Neural cell (in vitro differentiated cells): ENCODE data around the gene ARL6IP1. TPM values are rescaled to one million over a fixed set of nuclear protein-coding genes. Genes with fewer than 3 reads are reported as not detected.

Source experiments
- H2AFZ ChIP-seq: fragments of 200-600, 300-800 bp; sonication (generic), shearing (Covaris generic); 2 replicates; pipeline ENCODE4 v1.6.0; 2014; ENCODE audit warnings: low read depth, mild to moderate bottlenecking, antibody characterized with exemption, low read length, moderate library complexity
- H3F3A ChIP-seq: fragments of 200-600 bp; shearing (Covaris generic); 2 replicates; pipeline ENCODE4 v1.6.1; 2016; ENCODE audit warnings: mild to moderate bottlenecking, moderate library complexity, mixed read lengths, antibody characterized with exemption, low read length; ENCODE audit not compliant: insufficient read depth, poor library complexity, severe bottlenecking
- H3K27ac ChIP-seq: fragments of 200-600, 300-800 bp; sonication (generic), shearing (Covaris generic); 2 replicates; pipeline ENCODE4 v1.5.1; 2014; ENCODE audit warnings: mild to moderate bottlenecking, low read length, moderate library complexity
- H3K27me3 ChIP-seq: fragments of 300-800, 200-600 bp; sonication (generic), shearing (Covaris generic); 2 replicates; pipeline ENCODE4 v1.6.0; 2014; ENCODE audit warnings: mild to moderate bottlenecking, low read depth, low read length, moderate library complexity; ENCODE audit not compliant: insufficient read depth
- H3K36me3 ChIP-seq: fragments of 300-800, 200-600 bp; sonication (generic), shearing (Covaris generic); 2 replicates; pipeline ENCODE4 v1.5.1; 2014; ENCODE audit warnings: mild to moderate bottlenecking, antibody characterized with exemption, low read length, moderate library complexity; ENCODE audit not compliant: insufficient read depth
- H3K4me2 ChIP-seq: fragments of 300-800, 200-600 bp; sonication (generic), shearing (Covaris generic); 2 replicates; pipeline ENCODE4 v1.6.0; 2014; ENCODE audit warnings: mild to moderate bottlenecking, low read length
- H3K4me3 ChIP-seq: fragments of 300-800, 200-600 bp; sonication (generic), shearing (Covaris generic); 2 replicates; pipeline ENCODE4 v1.5.1; 2014; ENCODE audit warnings: mild to moderate bottlenecking, low read length, moderate library complexity
- H3K79me2 ChIP-seq: fragments of 200-600 bp; shearing (Covaris generic); replicated peaks from 2 replicates; pipeline ENCODE4 v1.6.0; 2014; ENCODE audit warnings: mild to moderate bottlenecking, low read length, moderate library complexity; ENCODE audit not compliant: insufficient read depth
- H3K9ac ChIP-seq: fragments of 300-800, 200-600 bp; sonication (generic), shearing (Covaris generic); 2 replicates; pipeline ENCODE4 v1.6.1; 2016; ENCODE audit warnings: mild to moderate bottlenecking, low read length, mixed read lengths
- H3K9me2 ChIP-seq: fragments of 200-600 bp; shearing (Covaris generic); 2 replicates; pipeline ENCODE4 v1.6.1; 2016; ENCODE audit warnings: mild to moderate bottlenecking, low read length, mixed read lengths; ENCODE audit not compliant: insufficient read depth
- H3K9me3 ChIP-seq: fragments of 200-600, 300-800 bp; sonication (generic), shearing (Covaris generic); 2 replicates; pipeline ENCODE4 v1.6.1; 2016; ENCODE audit warnings: mild to moderate bottlenecking, mixed run types, low read length, moderate library complexity, mixed read lengths
- H4K20me1 ChIP-seq: fragments of 200-600 bp; shearing (Covaris generic); 2 replicates; pipeline ENCODE4 v1.6.1; 2016; ENCODE audit warnings: mild to moderate bottlenecking, mixed run types; ENCODE audit not compliant: insufficient read depth
- EP300 ChIP-seq: fragments of 450-650 bp; conservative IDR thresholded peaks from 2 replicates; pipeline ENCODE4 v1.6.1; 2014; ENCODE audit warnings: antibody characterized with exemption, mild to moderate bottlenecking, moderate library complexity; ENCODE audit not compliant: poor library complexity, severe bottlenecking
- EZH2 ChIP-seq: fragments of 200-600, 300-800 bp; shearing (Covaris generic), sonication (generic); IDR thresholded peaks from 2 replicates; pipeline ENCODE4 v1.6.1; 2014; ENCODE audit warnings: antibody characterized with exemption, low read length, borderline replicate concordance, mild to moderate bottlenecking; ENCODE audit not compliant: insufficient read depth, poor library complexity, severe bottlenecking
- MXI1 ChIP-seq: fragments of 450-650 bp; conservative IDR thresholded peaks from 2 replicates; pipeline ENCODE4 v1.6.1; 2014; ENCODE audit warnings: antibody characterized with exemption, mild to moderate bottlenecking; ENCODE audit not compliant: poor library complexity, severe bottlenecking
- POLR2AphosphoS5 ChIP-seq: IDR thresholded peaks from 2 replicates; pipeline ENCODE4 v1.6.1; 2012
- RAD21 ChIP-seq: fragments of 450-650 bp; conservative IDR thresholded peaks from 2 replicates; pipeline ENCODE4 v1.6.1; 2014; ENCODE audit warnings: antibody characterized with exemption, mild to moderate bottlenecking, moderate library complexity
- SMC3 ChIP-seq: fragments of 450-650 bp; conservative IDR thresholded peaks from 2 replicates; pipeline ENCODE4 v1.6.1; 2014; ENCODE audit warnings: antibody characterized with exemption, mild to moderate bottlenecking, moderate library complexity; ENCODE audit not compliant: poor library complexity
- TAF1 ChIP-seq: IDR thresholded peaks from 2 replicates; pipeline ENCODE4 v1.6.1; 2012; ENCODE audit warnings: low read depth
- polyA plus RNA-seq: library from polyadenylated mRNA; depleted of rRNA; stranded (reverse); fragments of >200 nt; gene quantifications from 2 replicates; pipeline ENCODE4 v1.2.3, GENCODE V29; 2014
- TF ChIP-seq, protein P1 (sequence below): IDR thresholded peaks from 2 replicates; pipeline ENCODE4 v1.6.1; 2012; ENCODE audit warnings: borderline replicate concordance
- TF ChIP-seq, protein P2 (sequence below): fragments of 450-650 bp; IDR thresholded peaks from 2 replicates; pipeline ENCODE4 v1.5.1; 2014; ENCODE audit warnings: antibody characterized with exemption, mild to moderate bottlenecking, moderate library complexity; ENCODE audit not compliant: poor library complexity, severe bottlenecking

The ARL6IP1 gene
- polyA plus RNA-seq, 1 donor from 2014 or later, result 556 TPM

DNA sequence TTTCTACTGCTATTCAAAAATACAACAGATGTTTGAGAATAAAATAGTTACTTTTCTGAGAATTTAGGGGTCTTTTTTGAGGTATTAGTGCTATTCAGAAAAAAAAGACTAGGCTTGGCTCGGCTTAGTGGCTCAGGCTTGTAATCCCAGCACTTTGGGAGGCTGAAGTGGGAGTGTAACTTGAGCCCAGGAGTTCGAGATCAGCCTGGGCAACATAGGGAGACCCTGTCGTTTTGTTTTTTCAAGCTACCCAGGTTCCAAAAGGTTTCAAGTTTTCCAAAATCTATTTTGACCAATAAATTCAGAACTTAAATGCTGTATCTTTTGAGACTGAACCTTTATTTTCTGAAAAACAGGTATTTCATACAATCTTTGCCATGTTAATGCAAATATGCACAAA lies 3.2 kb upstream of the ARL6IP1 start:
- no peaks in the 10 kb centered on the region for H4K20me1 ChIP-seq
- H3K9me2 ChIP-seq, result no peaks in the 10 kb centered on the region
- no peaks in the 10 kb centered on the region for H3K27me3 ChIP-seq
- no peak overlapping the region for H3K4me3 ChIP-seq
- no peak overlapping the region for H3K9ac ChIP-seq
- no peak overlapping the region for H2AFZ ChIP-seq
- H3K79me2 ChIP-seq, result peaks cover 12% of the 10 kb centered on the region
- no peaks in the 10 kb centered on the region for H3K9me3 ChIP-seq
- H3K4me2 ChIP-seq, result no peak overlapping the region
- no peak overlapping the region for H3K27ac ChIP-seq
- no peak for TF ChIP-seq TAF1
- no peak for TF ChIP-seq MXI1
- TF ChIP-seq SMC3, result no peak
- TF ChIP-seq RAD21, result no peak
- TF ChIP-seq POLR2AphosphoS5, result no peak
- H3F3A ChIP-seq, result no peaks in the 10 kb centered on the region
- H3K36me3 ChIP-seq, result peaks cover 14% of the 10 kb centered on the region

DNA sequence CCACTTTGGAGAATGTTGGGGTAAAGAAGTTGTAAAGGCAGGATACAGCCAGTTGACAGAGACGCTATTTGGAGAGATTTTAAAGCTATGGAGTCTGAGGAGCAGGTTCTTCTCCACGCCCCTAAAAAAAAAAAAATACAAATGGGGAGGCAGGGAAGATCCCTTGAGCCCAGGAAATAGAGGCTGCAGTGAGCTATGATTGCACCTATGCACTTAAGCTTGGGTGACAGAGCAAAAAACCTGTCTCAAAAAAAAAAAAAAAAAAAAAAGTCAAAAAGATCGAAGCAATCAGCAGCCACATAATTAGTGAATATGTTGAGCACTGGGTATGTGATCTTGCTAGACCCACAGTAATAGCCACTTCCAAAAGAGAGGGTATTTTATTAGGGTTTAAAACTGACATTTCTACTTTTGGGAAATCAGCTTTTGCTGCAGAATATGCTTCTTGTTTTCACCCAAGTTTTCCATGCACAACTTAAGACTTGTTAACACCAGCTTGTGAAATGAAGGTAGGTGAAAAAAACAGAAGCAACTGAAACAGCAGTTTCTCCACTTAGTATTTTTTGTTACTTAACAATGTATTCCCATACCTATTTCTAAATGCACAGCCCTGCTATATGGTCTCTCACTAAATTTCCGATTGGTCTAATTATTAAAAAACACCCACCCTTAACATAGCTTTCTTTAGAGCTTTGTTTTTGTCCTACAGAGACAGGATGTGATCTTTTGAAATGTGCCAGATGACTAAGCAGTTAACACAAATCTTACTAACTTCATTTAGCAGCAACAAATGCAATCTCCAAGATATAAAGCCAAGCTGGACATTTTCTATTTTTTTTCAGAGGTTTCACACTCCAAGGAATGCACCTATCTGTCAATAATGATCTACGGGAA lies 2.5 kb upstream of the ARL6IP1 start:
- TF ChIP-seq RAD21, result no peak
- TF ChIP-seq POLR2AphosphoS5, result no peak
- no peak overlapping the region for H3K27ac ChIP-seq

DNA sequence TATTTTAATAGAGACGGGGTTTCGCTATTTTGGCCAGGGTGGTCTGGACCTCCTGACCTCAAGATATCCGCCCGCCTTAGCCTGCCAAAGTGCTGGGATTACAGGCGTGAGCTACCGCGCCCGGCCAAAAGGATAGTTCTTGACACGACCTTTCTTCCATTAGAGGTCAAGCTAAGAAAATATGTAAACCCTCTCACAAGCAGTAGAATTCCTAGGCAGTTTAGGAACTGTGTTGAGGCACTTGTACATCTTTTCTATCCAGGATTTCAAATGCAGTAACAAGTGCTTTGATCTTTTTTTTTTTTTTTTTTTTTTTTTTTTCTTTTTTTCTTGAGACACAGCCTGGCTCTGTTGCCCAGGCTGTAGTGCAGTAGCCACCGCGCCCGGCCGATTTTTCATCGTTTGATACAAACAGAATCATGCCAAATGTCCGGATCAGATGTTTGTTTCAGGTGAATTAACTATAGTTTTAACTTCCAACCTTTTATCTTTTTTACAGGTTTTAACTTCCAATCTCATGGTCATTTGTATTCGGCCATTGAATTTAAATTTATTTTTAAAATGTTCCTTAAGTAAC lies 1.5 kb upstream of the ARL6IP1 start:
- H3K9me3 ChIP-seq, result no peaks in the 10 kb centered on the region

More for the DNA sequence above, 2.5 kb upstream of the ARL6IP1 start:
- H3K36me3 ChIP-seq, result peaks cover 7% of the 10 kb centered on the region
- no peaks in the 10 kb centered on the region for H3K27me3 ChIP-seq
- no peak overlapping the region for H3K9ac ChIP-seq
- H4K20me1 ChIP-seq, result no peaks in the 10 kb centered on the region
- H3K79me2 ChIP-seq, result peaks cover 19% of the 10 kb centered on the region
- no peak overlapping the region for H3K4me3 ChIP-seq
- no peak overlapping the region for H3K4me2 ChIP-seq
- no peaks in the 10 kb centered on the region for H3K9me3 ChIP-seq
- no peaks in the 10 kb centered on the region for H3F3A ChIP-seq
- no peak overlapping the region for H2AFZ ChIP-seq
- H3K9me2 ChIP-seq, result no peaks in the 10 kb centered on the region

More for the DNA sequence above, 1.5 kb upstream of the ARL6IP1 start:
- peaks cover 28% of the 10 kb centered on the region for H3K79me2 ChIP-seq
- H3K36me3 ChIP-seq, result peaks cover under 1% of the 10 kb centered on the region
- no peaks in the 10 kb centered on the region for H4K20me1 ChIP-seq
- no peaks in the 10 kb centered on the region for H3K9me2 ChIP-seq
- H3K4me3 ChIP-seq, result no peak overlapping the region
- no peaks in the 10 kb centered on the region for H3F3A ChIP-seq
- no peak overlapping the region for H3K4me2 ChIP-seq
- TF ChIP-seq SMC3 (no peak), EZH2 (no peak), POLR2AphosphoS5 (no peak), TAF1 (no peak), RAD21 (no peak), MXI1 (no peak), EP300 (no peak)
- TF ChIP-seq, protein P1, sequence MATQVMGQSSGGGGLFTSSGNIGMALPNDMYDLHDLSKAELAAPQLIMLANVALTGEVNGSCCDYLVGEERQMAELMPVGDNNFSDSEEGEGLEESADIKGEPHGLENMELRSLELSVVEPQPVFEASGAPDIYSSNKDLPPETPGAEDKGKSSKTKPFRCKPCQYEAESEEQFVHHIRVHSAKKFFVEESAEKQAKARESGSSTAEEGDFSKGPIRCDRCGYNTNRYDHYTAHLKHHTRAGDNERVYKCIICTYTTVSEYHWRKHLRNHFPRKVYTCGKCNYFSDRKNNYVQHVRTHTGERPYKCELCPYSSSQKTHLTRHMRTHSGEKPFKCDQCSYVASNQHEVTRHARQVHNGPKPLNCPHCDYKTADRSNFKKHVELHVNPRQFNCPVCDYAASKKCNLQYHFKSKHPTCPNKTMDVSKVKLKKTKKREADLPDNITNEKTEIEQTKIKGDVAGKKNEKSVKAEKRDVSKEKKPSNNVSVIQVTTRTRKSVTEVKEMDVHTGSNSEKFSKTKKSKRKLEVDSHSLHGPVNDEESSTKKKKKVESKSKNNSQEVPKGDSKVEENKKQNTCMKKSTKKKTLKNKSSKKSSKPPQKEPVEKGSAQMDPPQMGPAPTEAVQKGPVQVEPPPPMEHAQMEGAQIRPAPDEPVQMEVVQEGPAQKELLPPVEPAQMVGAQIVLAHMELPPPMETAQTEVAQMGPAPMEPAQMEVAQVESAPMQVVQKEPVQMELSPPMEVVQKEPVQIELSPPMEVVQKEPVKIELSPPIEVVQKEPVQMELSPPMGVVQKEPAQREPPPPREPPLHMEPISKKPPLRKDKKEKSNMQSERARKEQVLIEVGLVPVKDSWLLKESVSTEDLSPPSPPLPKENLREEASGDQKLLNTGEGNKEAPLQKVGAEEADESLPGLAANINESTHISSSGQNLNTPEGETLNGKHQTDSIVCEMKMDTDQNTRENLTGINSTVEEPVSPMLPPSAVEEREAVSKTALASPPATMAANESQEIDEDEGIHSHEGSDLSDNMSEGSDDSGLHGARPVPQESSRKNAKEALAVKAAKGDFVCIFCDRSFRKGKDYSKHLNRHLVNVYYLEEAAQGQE, result no peak
- TF ChIP-seq, protein P2, sequence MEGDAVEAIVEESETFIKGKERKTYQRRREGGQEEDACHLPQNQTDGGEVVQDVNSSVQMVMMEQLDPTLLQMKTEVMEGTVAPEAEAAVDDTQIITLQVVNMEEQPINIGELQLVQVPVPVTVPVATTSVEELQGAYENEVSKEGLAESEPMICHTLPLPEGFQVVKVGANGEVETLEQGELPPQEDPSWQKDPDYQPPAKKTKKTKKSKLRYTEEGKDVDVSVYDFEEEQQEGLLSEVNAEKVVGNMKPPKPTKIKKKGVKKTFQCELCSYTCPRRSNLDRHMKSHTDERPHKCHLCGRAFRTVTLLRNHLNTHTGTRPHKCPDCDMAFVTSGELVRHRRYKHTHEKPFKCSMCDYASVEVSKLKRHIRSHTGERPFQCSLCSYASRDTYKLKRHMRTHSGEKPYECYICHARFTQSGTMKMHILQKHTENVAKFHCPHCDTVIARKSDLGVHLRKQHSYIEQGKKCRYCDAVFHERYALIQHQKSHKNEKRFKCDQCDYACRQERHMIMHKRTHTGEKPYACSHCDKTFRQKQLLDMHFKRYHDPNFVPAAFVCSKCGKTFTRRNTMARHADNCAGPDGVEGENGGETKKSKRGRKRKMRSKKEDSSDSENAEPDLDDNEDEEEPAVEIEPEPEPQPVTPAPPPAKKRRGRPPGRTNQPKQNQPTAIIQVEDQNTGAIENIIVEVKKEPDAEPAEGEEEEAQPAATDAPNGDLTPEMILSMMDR, result no peak
- no peak overlapping the region for H2AFZ ChIP-seq
- H3K9ac ChIP-seq, result no peak overlapping the region
- H3K27ac ChIP-seq, result no peak overlapping the region
- no peaks in the 10 kb centered on the region for H3K27me3 ChIP-seq
